ENCODE measurements around the gene MYO18A.

DNA sequence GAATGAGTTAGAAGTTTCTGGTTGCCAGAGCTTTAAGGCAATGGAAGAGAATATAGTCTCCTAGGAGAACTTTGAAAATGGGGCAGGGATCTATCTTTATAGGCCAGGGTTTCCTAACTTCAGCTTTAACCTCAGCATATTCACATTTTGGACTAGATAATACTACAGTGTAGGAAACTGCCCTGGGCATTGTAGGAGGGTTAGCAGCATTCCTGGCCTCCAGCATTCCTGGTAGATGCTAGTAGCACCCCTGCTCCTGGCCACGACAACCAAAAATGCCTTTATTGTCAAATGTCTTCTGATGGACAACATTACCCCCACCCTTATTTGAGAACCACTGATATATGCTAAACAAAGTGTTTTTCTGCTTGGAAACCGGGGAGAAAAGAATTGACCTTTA lies 27.8 kb upstream of the MYO18A start:
- TF ChIP-seq CTCF (IDR thresholded peaks at IDR 0.05) (no peak), POLR2A (IDR thresholded peaks at IDR 0.05) (no peak)

Measured in uterus (tissue), 2 donors.